Mammary epithelial cell (primary cell): ENCODE data around the gene STARD10.

Experiments used
- EZH2 ChIP-seq: IDR thresholded peaks from 2 replicates; pipeline ENCODE4 v1.6.1; 2012; ENCODE audit warnings: low read length, inconsistent platforms, borderline replicate concordance
- TF ChIP-seq, protein P1 (sequence below), 2 donors: IDR thresholded peaks in 1 of 2; conservative IDR thresholded peaks in 1 of 2; 2 replicates each; pipeline ENCODE4 v1.5.1; 2011 to 2012; ENCODE audit warnings: inconsistent platforms in 2 of 2, low read length in 2 of 2, mild to moderate bottlenecking in 2 of 2, control low read depth in 1 of 2, low read depth in 1 of 2; ENCODE audit not compliant: insufficient read depth in 1 of 2; ENCODE audit errors: extremely low read depth in 1 of 2

DNA sequence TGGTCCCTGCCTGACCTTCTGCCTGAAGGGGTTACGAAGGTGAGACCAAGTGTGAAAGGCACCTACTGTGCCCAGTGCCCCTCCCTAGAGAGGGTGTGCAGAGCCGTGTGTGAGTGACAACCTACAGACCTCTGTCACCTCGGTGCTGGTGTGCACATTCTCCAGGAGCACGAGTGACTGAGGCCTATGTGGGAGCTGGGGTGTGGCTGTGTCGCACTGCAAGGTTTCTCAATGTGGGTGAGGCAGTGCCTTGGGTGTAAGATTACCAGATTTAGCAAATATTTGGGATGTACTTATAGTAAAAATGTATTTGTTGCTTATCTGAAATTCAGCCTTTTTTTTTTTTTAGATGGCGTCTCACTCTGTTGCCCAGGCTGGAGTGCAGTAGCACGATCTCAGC is 5.6 kb downstream of the STARD10 start:
- TF ChIP-seq, protein P1, sequence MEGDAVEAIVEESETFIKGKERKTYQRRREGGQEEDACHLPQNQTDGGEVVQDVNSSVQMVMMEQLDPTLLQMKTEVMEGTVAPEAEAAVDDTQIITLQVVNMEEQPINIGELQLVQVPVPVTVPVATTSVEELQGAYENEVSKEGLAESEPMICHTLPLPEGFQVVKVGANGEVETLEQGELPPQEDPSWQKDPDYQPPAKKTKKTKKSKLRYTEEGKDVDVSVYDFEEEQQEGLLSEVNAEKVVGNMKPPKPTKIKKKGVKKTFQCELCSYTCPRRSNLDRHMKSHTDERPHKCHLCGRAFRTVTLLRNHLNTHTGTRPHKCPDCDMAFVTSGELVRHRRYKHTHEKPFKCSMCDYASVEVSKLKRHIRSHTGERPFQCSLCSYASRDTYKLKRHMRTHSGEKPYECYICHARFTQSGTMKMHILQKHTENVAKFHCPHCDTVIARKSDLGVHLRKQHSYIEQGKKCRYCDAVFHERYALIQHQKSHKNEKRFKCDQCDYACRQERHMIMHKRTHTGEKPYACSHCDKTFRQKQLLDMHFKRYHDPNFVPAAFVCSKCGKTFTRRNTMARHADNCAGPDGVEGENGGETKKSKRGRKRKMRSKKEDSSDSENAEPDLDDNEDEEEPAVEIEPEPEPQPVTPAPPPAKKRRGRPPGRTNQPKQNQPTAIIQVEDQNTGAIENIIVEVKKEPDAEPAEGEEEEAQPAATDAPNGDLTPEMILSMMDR (conservative IDR thresholded peaks at IDR 0.05 in 1 of 2, IDR thresholded peaks at IDR 0.05 in 1 of 2; ENCODE audit: extremely low read depth in 1 of 2, insufficient read depth in 1 of 2, low read depth in 1 of 2, low read length in 2 of 2) = no peak
- TF ChIP-seq EZH2 = no peak
